ENCODE measurements around the gene PSMD3.

- TF ChIP-seq CTCF (conservative IDR thresholded peaks at IDR 0.05 in 1 of 2, IDR thresholded peaks at IDR 0.05 in 1 of 2; ENCODE audit: extremely low read depth in 1 of 2, insufficient read depth in 1 of 2, low read depth in 1 of 2, low read length in 2 of 2) (no peak), EZH2 (IDR thresholded peaks at IDR 0.05; ENCODE audit: borderline replicate concordance, low read length) (no peak)
Measured at GRCh38 chr17:39979016-39979670, 1.5 kb upstream of the PSMD3 start.

Measured in mammary epithelial cell (primary cell).